ENCODE data around the gene STON1.

The STON1 gene

GRCh38 chr2:48597492-48597891 is 67.5 kb downstream of the STON1 start:
- no peak overlapping the region for H3K4me3 ChIP-seq (ENCODE audit: severe bottlenecking)
- ATAC-seq (ENCODE audit: low read depth) = no peak
- TF ChIP-seq, protein P1, sequence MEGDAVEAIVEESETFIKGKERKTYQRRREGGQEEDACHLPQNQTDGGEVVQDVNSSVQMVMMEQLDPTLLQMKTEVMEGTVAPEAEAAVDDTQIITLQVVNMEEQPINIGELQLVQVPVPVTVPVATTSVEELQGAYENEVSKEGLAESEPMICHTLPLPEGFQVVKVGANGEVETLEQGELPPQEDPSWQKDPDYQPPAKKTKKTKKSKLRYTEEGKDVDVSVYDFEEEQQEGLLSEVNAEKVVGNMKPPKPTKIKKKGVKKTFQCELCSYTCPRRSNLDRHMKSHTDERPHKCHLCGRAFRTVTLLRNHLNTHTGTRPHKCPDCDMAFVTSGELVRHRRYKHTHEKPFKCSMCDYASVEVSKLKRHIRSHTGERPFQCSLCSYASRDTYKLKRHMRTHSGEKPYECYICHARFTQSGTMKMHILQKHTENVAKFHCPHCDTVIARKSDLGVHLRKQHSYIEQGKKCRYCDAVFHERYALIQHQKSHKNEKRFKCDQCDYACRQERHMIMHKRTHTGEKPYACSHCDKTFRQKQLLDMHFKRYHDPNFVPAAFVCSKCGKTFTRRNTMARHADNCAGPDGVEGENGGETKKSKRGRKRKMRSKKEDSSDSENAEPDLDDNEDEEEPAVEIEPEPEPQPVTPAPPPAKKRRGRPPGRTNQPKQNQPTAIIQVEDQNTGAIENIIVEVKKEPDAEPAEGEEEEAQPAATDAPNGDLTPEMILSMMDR (IDR thresholded peaks at IDR 0.05; ENCODE audit: poor library complexity, severe bottlenecking) = no peak
- H3K36me3 ChIP-seq (ENCODE audit: low read depth) = no peaks in the 10 kb centered on the region
- no peaks in the 10 kb centered on the region for H3K9me3 ChIP-seq (ENCODE audit: severe bottlenecking)
- DNase-seq (ENCODE audit: low spot score) = no peak
- no peaks in the 10 kb centered on the region for H3K27me3 ChIP-seq (ENCODE audit: insufficient read depth, poor library complexity, severe bottlenecking)
- H3K4me1 ChIP-seq (ENCODE audit: insufficient read depth, poor library complexity, severe bottlenecking) = no peaks in the 10 kb centered on the region
- H3K27ac ChIP-seq (ENCODE audit: poor library complexity, severe bottlenecking) = no peak overlapping the region

GRCh38 chr2:48600204-48600813 is 70.4 kb downstream of the STON1 start:
- no peak overlapping the region for H3K4me3 ChIP-seq (ENCODE audit: severe bottlenecking)
- no peak overlapping the region for H3K27ac ChIP-seq (ENCODE audit: poor library complexity, severe bottlenecking)
- no peaks in the 10 kb centered on the region for H3K4me1 ChIP-seq (ENCODE audit: insufficient read depth, poor library complexity, severe bottlenecking)
- H3K36me3 ChIP-seq (ENCODE audit: low read depth) = no peaks in the 10 kb centered on the region
- TF ChIP-seq, protein P1 (IDR thresholded peaks at IDR 0.05; ENCODE audit: poor library complexity, severe bottlenecking) = peak; percentile 87
- no peak for ATAC-seq (ENCODE audit: low read depth)
- no peak for DNase-seq (ENCODE audit: low spot score)
- H3K27me3 ChIP-seq (ENCODE audit: insufficient read depth, poor library complexity, severe bottlenecking) = no peaks in the 10 kb centered on the region
- no peaks in the 10 kb centered on the region for H3K9me3 ChIP-seq (ENCODE audit: severe bottlenecking)

DNA sequence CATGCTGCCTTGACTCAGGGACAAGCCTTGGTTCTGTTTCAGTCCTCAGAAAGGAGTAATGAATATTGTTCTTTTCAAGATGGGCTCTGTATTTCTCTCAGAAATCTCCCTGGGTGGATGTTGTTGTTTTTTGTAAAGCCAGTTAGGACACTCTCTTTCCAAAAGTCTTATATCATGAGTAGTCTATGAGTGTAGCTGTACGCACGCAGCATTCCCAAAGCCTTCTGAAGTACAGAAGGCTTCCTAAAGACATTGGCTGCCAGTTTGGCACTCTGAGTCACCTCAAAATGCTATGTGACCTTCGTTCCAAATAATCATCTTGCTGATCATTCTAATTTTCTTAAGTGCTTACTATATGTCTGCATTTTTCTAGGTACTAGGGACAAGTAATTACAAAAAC is 71.0 kb downstream of the STON1 start:
- no peaks in the 10 kb centered on the region for H3K36me3 ChIP-seq (ENCODE audit: low read depth)
- TF ChIP-seq, protein P1 (IDR thresholded peaks at IDR 0.05; ENCODE audit: poor library complexity, severe bottlenecking) = no peak
- no peak overlapping the region for H3K27ac ChIP-seq (ENCODE audit: poor library complexity, severe bottlenecking)
- H3K4me1 ChIP-seq (ENCODE audit: insufficient read depth, poor library complexity, severe bottlenecking) = no peaks in the 10 kb centered on the region
- H3K9me3 ChIP-seq (ENCODE audit: severe bottlenecking) = no peaks in the 10 kb centered on the region
- no peaks in the 10 kb centered on the region for H3K27me3 ChIP-seq (ENCODE audit: insufficient read depth, poor library complexity, severe bottlenecking)
- ATAC-seq (ENCODE audit: low read depth) (no peak), DNase-seq (ENCODE audit: low spot score) (no peak)
- no peak overlapping the region for H3K4me3 ChIP-seq (ENCODE audit: severe bottlenecking)

- TF ChIP-seq, protein P1 (IDR thresholded peaks at IDR 0.05; ENCODE audit: poor library complexity, severe bottlenecking) = peak; percentile 37
- no peaks in the 10 kb centered on the region for H3K36me3 ChIP-seq (ENCODE audit: low read depth)
- no peak overlapping the region for H3K4me3 ChIP-seq (ENCODE audit: severe bottlenecking)
- H3K27ac ChIP-seq (ENCODE audit: poor library complexity, severe bottlenecking) = no peak overlapping the region
- no peaks in the 10 kb centered on the region for H3K4me1 ChIP-seq (ENCODE audit: insufficient read depth, poor library complexity, severe bottlenecking)
- ATAC-seq (ENCODE audit: low read depth) = peak; percentile 61; the same call in 1 of the 3 replicates
- H3K27me3 ChIP-seq (ENCODE audit: insufficient read depth, poor library complexity, severe bottlenecking) = no peaks in the 10 kb centered on the region
- no peak for DNase-seq (ENCODE audit: low spot score)
- H3K9me3 ChIP-seq (ENCODE audit: severe bottlenecking) = no peaks in the 10 kb centered on the region
Measured at GRCh38 chr2:48601349-48601748, 71.4 kb downstream of the STON1 start.

DNA sequence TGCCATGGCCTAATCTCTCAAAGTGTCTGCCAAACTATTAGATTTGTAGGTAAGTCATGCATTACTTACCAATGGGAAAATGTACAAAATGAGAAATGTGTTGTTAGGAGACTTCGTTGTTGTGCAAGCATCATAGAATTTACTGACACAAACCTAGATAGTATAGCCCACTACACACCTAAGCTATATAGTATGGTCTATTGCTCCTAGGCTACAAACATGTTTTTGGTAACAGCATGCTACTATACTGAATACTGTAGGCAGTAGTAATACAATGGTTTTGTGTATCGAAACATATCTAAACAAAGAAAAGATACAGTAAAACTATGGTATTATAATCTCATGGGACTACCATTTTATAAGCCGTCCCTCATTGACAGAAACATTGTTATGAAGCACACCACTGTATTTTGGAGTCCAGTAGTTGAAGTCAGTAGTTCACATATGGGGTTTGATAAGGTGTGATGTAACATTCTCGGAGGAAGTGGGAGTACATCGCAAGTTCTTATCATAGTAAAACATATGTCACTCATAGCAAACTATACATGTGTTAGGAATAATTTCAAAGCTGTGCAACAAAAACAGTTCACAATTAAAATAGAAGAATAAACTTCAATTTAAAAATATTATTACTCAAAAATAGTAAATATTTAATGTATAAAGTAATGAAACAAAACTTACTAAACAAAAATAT is 75.7 kb downstream of the STON1 start:
- Histone ChIP-seq H3K9me3 (ENCODE audit: severe bottlenecking) (no peaks in the 10 kb centered on the region), H3K4me3 (ENCODE audit: severe bottlenecking) (no peak overlapping the region), H3K4me1 (ENCODE audit: insufficient read depth, poor library complexity, severe bottlenecking) (no peaks in the 10 kb centered on the region), H3K27ac (ENCODE audit: poor library complexity, severe bottlenecking) (no peak overlapping the region), H3K27me3 (ENCODE audit: insufficient read depth, poor library complexity, severe bottlenecking) (no peaks in the 10 kb centered on the region), H3K36me3 (ENCODE audit: low read depth) (no peaks in the 10 kb centered on the region)
- TF ChIP-seq, protein P1 (IDR thresholded peaks at IDR 0.05; ENCODE audit: poor library complexity, severe bottlenecking) = no peak
- no peak for ATAC-seq (ENCODE audit: low read depth)
- no peak for DNase-seq (ENCODE audit: low spot score)
